GM12878 (cell line): Measurements from ENCODE around the gene SHMT2. TPM values are rescaled to one million over a fixed set of nuclear protein-coding genes. Genes with fewer than 3 reads are reported as not detected.

Source experiments
- ATAC-seq: fragments of 200-7000 bp; cut with Tn5 transposase; 3 replicates; pipeline ENCODE4 v1.9.1; 2020; ENCODE audit warnings: mild to moderate bottlenecking, moderate library complexity
- BruUV-seq: library from RNA; stranded (reverse); fragments of 400-500 nt; replicated peaks from 2 replicates; lab custom pipeline; 2021; lab: Mats Ljungman, UMichigan
- CTCF ChIA-PET: fragments of 300-600 bp; sonication (Branson Sonifier 250); formaldehyde crosslinking; extraction: SDS; loops from one replicate; lab custom pipeline; 2021; ENCODE audit warnings: inconsistent platforms; lab: Yijun Ruan, JAX
- POLR2A ChIA-PET: fragments of 350-600 bp; formaldehyde crosslinking; extraction: SDS; loops from one replicate; lab custom pipeline; 2021; ENCODE audit warnings: inconsistent platforms; lab: Charles Lee
- RAD21 ChIA-PET: fragments of 300-600 bp; sonication (Branson Sonifier 250); formaldehyde crosslinking; loops from one replicate; lab custom pipeline; 2023; ENCODE audit warnings: antibody characterized with exemption; ENCODE audit not compliant: unreplicated experiment; lab: Charles Lee
- SMC1A ChIA-PET: fragments of 300-600 bp; sonication (Branson Sonifier 250); formaldehyde crosslinking; loops from one replicate; lab custom pipeline; 2023; ENCODE audit not compliant: unreplicated experiment, uncharacterized antibody; lab: Charles Lee
- DNase-seq: peaks from one replicate; pipeline ENCODE4 v3.0.0-alpha.2; 2011; ENCODE audit warnings: low read depth, low spot score
- FAIRE-seq: peaks from 3 replicates; lab custom pipeline; 2011; peaks lifted over from hg19 to GRCh38; lab: Jason Lieb, UNC
- H2AFZ ChIP-seq: 2 replicates; pipeline ENCODE4 v1.6.0; 2011; ENCODE audit warnings: low read depth, low read length, control low read depth; ENCODE audit not compliant: control insufficient read depth
- H3K27ac ChIP-seq: 2 replicates; pipeline ENCODE4 v1.5.1; 2011; ENCODE audit warnings: control low read depth; ENCODE audit not compliant: control insufficient read depth, insufficient read depth
- H3K27me3 ChIP-seq, 2 experiments: replicated peaks in 1 of 2; 2 replicates each; pipeline versions ENCODE4 v1.6.0 to v1.6.1; 2011; ENCODE audit warnings: low read length in 1 of 2; ENCODE audit not compliant: control insufficient read depth in 2 of 2, insufficient read depth in 2 of 2
- H3K36me3 ChIP-seq, 2 experiments: 2 replicates each; pipeline ENCODE4 v1.5.1; 2011; ENCODE audit warnings: low read length in 1 of 2; ENCODE audit not compliant: control insufficient read depth in 2 of 2, insufficient read depth in 2 of 2
- H3K4me1 ChIP-seq: 2 replicates; pipeline ENCODE4 v1.6.1; 2011; ENCODE audit warnings: mild to moderate bottlenecking, low read length, moderate library complexity, mixed read lengths; ENCODE audit not compliant: control insufficient read depth, insufficient read depth
- H3K4me2 ChIP-seq: 2 replicates; pipeline ENCODE4 v1.6.0; 2011; ENCODE audit warnings: control low read depth; ENCODE audit not compliant: control insufficient read depth, insufficient read depth
- H3K4me3 ChIP-seq: fragments of 200-600 bp; sonication (generic); 2 replicates; pipeline ENCODE4 v1.5.1; 2016
- H3K79me2 ChIP-seq: 2 replicates; pipeline ENCODE4 v1.6.0; 2011; ENCODE audit warnings: low read length; ENCODE audit not compliant: control insufficient read depth, insufficient read depth
- H3K9ac ChIP-seq: 2 replicates; pipeline ENCODE4 v1.8.0; 2011; ENCODE audit warnings: low read length, control low read depth, mixed read lengths; ENCODE audit not compliant: control insufficient read depth, insufficient read depth
- H3K9me3 ChIP-seq: replicated peaks from 3 replicates; pipeline ENCODE4 v1.5.1; 2011; ENCODE audit warnings: mild to moderate bottlenecking, low read length; ENCODE audit not compliant: control insufficient read depth, insufficient read depth
- H4K20me1 ChIP-seq: 2 replicates; pipeline ENCODE4 v1.6.0; 2011; ENCODE audit not compliant: control insufficient read depth, insufficient read depth
- ASH2L ChIP-seq: fragments of 300-600, 200-600 bp; sonication (generic); IDR thresholded peaks from 2 replicates; pipeline ENCODE4 v1.6.1; 2017; ENCODE audit warnings: low read depth, mild to moderate bottlenecking, borderline replicate concordance
- BCLAF1 ChIP-seq: fragments of 450-650 bp; IDR thresholded peaks from 2 replicates; pipeline ENCODE4 v1.6.1; 2017; ENCODE audit warnings: antibody characterized with exemption, mild to moderate bottlenecking, moderate library complexity
- CEBPB ChIP-seq, 2 experiments: fragments of 150-350 bp in 1 of 2; IDR thresholded peaks; 2 replicates each; pipeline ENCODE4 v1.6.1; 2012 to 2014; ENCODE audit warnings: low read depth in 2 of 2, low read length in 2 of 2, borderline replicate concordance in 1 of 2, inconsistent platforms in 1 of 2
- CHD2 ChIP-seq: IDR thresholded peaks from 2 replicates; pipeline ENCODE4 v1.6.1; 2011; ENCODE audit warnings: low read depth, low read length, improper control_type of control experiment, borderline replicate concordance
- CREB1 ChIP-seq: IDR thresholded peaks from 2 replicates; pipeline ENCODE4 v1.6.1; 2012; ENCODE audit warnings: low read depth, mild to moderate bottlenecking, inconsistent platforms
- ETV6 ChIP-seq, 2 experiments: fragments of 450-650 bp in 1 of 2; IDR thresholded peaks in 1 of 2; conservative IDR thresholded peaks in 1 of 2; 2 replicates each; pipeline ENCODE4 v1.6.1; 2014; ENCODE audit warnings: antibody characterized with exemption in 1 of 2, borderline replicate concordance in 1 of 2, low read depth in 1 of 2, mild to moderate bottlenecking in 1 of 2, moderate library complexity in 1 of 2
- JUNB ChIP-seq: IDR thresholded peaks from 2 replicates; pipeline ENCODE4 v1.6.1; 2016; ENCODE audit warnings: antibody characterized with exemption, mild to moderate bottlenecking
- NFIC ChIP-seq: IDR thresholded peaks from 2 replicates; pipeline ENCODE4 v1.6.1; 2012; ENCODE audit warnings: low read depth, mild to moderate bottlenecking, inconsistent platforms, low read length, moderate library complexity
- NFXL1 ChIP-seq: fragments of 450-650 bp; IDR thresholded peaks from 2 replicates; pipeline ENCODE4 v1.6.1; 2017; ENCODE audit warnings: antibody characterized with exemption, mild to moderate bottlenecking, borderline replicate concordance
- NFYB ChIP-seq: IDR thresholded peaks from 2 replicates; pipeline ENCODE4 v1.6.1; 2011; ENCODE audit warnings: low read depth, mild to moderate bottlenecking, low read length, improper control_type of control experiment, moderate library complexity; ENCODE audit not compliant: insufficient read depth
- PBX3 ChIP-seq: IDR thresholded peaks from 2 replicates; pipeline ENCODE4 v1.6.1; 2011; ENCODE audit warnings: mild to moderate bottlenecking, low read depth, low read length, moderate library complexity; ENCODE audit not compliant: insufficient replicate concordance
- SIN3A ChIP-seq: IDR thresholded peaks from 2 replicates; pipeline ENCODE4 v1.6.1; 2012; ENCODE audit warnings: low read depth, low read length, improper control_type of control experiment
- SUZ12 ChIP-seq: fragments of 200-600 bp; sonication (generic); IDR thresholded peaks from one replicate; pipeline ENCODE4 v1.6.1; 2018; ENCODE audit warnings: antibody characterized with exemption, mild to moderate bottlenecking; ENCODE audit not compliant: unreplicated experiment
- TCF7 ChIP-seq: IDR thresholded peaks from 2 replicates; pipeline ENCODE4 v1.6.1; 2014; ENCODE audit warnings: antibody characterized with exemption, borderline replicate concordance
- ZNF592 ChIP-seq: fragments of 450-650 bp; IDR thresholded peaks from 2 replicates; pipeline ENCODE4 v1.6.1; 2017; ENCODE audit warnings: mild to moderate bottlenecking, moderate library complexity
- WGBS: methylation state at CpG from one replicate; pipeline ENCODE4 v1.1.6; 2016; ENCODE audit warnings: low lambda C conversion rate; ENCODE audit not compliant: insufficient replicate concordance, insufficient coverage; ENCODE audit errors: missing lambda C conversion rate; 5-methylcytosine and 5-hydroxymethylcytosine counted together
- in situ Hi-C: fragments of 300-500 bp; cut with MboI; formaldehyde crosslinking; loops from 9 replicates; pipeline ENCODE4 v1.14.3; 2018; ENCODE audit warnings: mixed read lengths
- intact Hi-C: fragments of 100-400 bp; cut with micrococcal nuclease; formaldehyde crosslinking; loops from one replicate; pipeline ENCODE4 v1.14.2; 2022; ENCODE audit not compliant: unreplicated experiment
- polyA plus RNA-seq, 11 experiments: library from polyadenylated mRNA; depleted of rRNA in 4 of 11; unstranded in 6 of 11; stranded (reverse) in 5 of 11; fragments of >200 nt; fragmentation: Nextera tagmentation in 4 of 11; fragmentation: Illumina TruSeq in 1 of 11; extraction: Ambion mirVana in 4 of 11; extraction: Trizol in 1 of 11; gene quantifications; 1 replicate in 1 of 11; 2 replicates in 10 of 11; pipeline versions ENCODE4 v1.2.1 to v1.2.3, GENCODE V29; 2011 to 2016; ENCODE audit warnings: inconsistent platforms in 2 of 11, missing spikeins in 2 of 11, low read depth in 1 of 11
- total RNA-seq, 4 experiments: library from RNA; depleted of rRNA in 3 of 4; stranded (reverse); fragments of >200 nt in 3 of 4; fragmentation: Illumina TruSeq in 1 of 4; extraction: Trizol in 1 of 4; gene quantifications; 2 replicates each; pipeline versions ENCODE4 v1.2.1 to v1.2.3, GENCODE V29; 2013 to 2021

Gene SHMT2
- total and polyA plus RNA-seq, 10 of the 15 experiments (the other 5 are each of a cell fraction or from before 2014, with no cell fraction given) = 57.0 to 292 (median 186) TPM

- no peak for ATAC-seq
- TF ChIP-seq ASH2L = no peak
- TF ChIP-seq CHD2 = no peak
- no peak for TF ChIP-seq NFYB
- no peak for TF ChIP-seq CEBPB (IDR thresholded peaks at IDR 0.05; ENCODE audit: borderline replicate concordance in 1 of 2, low read depth in 2 of 2, low read length in 2 of 2)
- TF ChIP-seq NFXL1 = no peak
- TF ChIP-seq SIN3A = no peak
- no peak for TF ChIP-seq JUNB
- TF ChIP-seq PBX3 = no peak
- no peak for TF ChIP-seq SUZ12
- no peak for TF ChIP-seq CREB1
- no peak for TF ChIP-seq ETV6 (conservative IDR thresholded peaks at IDR 0.05 in 1 of 2, IDR thresholded peaks at IDR 0.05 in 1 of 2; ENCODE audit: borderline replicate concordance in 1 of 2, low read depth in 1 of 2)
- TF ChIP-seq BCLAF1 = no peak
- no peak for TF ChIP-seq ZNF592
- TF ChIP-seq TCF7 = no peak
- no peak for TF ChIP-seq NFIC
Observed at GRCh38 chr12:57210926-57211692, 18.4 kb upstream of the SHMT2 start.

More at GRCh38 chr12:57210926-57211692, 18.4 kb upstream of the SHMT2 start:
- CTCF ChIA-PET = no interaction called here
- Histone ChIP-seq H3K9me3 (no peaks in the 10 kb centered on the region), H4K20me1 (no peaks in the 10 kb centered on the region), H2AFZ (no peak overlapping the region), H3K4me1 (peaks cover 8% of the 10 kb centered on the region), H3K79me2 (no peaks in the 10 kb centered on the region), H3K27ac (no peak overlapping the region), H3K4me2 (no peak overlapping the region), H3K4me3 (no peak overlapping the region), H3K9ac (no peak overlapping the region), H3K27me3 (peaks cover 7 to 9% of the 10 kb centered on the region in 2 experiments; a peak in 3 of 4 replicates), H3K36me3 (no peaks in the 10 kb centered on the region)
- POLR2A ChIA-PET = no interaction called here
- DNase-seq (no peak), FAIRE-seq (no peak)
- SMC1A ChIA-PET = no interaction called here
- WGBS = 57% methylated on average over 16 of the region's 16 CpGs
- in situ Hi-C loops (loop anchor here (5.0 kb wide), 1 partner anchor 36 kb away; no protein-coding TSS in a partner anchor), intact Hi-C loops (no loop called here)
- RAD21 ChIA-PET = no interaction called here
- BruUV-seq = no TSS peak
